HG03159 (cell line): ENCODE measurements around the gene FAM181A.

Experiments used
- ATAC-seq: cut with Tn5 transposase; IDR thresholded peaks from one replicate; pipeline ENCODE4 v1.9.1; 2021; ENCODE audit warnings: mild to moderate bottlenecking, moderate library complexity; ENCODE audit not compliant: unreplicated experiment

FAM181A gene

DNA sequence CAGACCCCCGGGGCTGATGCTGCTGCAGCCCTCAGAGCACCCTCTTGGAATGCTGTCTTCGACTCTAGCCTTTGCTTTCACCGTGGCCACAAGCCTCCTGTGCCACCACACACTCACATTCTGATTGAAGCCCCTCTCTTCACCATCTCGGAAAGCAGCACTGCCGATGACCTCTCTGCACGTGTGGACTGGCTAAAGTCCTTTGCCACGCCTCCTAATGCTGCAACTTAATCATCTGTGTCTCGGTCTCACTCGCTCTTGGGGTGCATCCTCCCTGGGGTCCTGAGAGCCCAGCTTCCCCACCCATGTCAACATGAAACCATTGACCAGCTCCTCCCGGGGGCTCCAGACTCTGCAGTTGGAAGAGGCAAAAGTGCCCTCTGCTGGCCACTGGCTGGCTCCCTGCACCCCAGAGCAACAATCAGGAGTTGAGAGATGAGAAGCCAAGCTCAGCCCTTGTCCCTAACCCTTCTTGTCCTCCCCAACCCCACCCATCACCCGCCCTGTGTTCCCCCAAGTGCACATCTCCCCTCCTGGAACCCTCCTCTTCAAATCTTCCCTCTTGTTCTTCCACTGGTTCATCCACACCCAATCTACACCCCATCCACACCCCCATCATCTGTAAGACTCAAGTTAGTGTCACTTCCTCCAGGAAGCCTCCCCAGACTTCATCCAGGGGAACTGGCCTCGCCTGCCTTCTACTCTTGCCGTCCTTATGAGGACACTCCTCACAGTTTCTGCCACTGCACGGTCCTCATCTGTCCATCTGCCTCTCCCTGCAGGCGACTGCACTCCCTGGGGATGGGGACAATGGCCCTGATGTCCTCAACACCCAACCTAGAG is 23.6 kb upstream of the FAM181A start:
- ATAC-seq: no peak

DNA sequence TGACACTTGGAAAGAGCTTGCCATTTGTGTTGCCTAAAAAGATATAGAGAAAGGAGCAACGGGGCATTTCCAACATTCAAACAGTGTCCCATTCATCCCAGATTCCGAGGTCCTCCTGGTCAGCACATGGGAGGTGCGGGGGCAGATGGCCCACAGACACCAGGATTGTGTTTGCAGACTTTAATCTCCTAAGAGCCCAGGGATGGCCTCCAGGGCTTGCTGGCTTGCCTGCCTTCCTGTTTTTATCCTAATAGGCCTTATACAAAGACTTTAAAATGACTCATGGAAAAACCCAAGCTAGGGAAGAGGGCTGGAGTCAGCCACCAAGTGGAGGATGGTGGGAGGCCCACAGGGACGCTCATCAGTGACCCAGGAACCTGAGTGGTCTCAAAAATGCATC is 21.5 kb upstream of the FAM181A start:
- ATAC-seq: no peak

DNA sequence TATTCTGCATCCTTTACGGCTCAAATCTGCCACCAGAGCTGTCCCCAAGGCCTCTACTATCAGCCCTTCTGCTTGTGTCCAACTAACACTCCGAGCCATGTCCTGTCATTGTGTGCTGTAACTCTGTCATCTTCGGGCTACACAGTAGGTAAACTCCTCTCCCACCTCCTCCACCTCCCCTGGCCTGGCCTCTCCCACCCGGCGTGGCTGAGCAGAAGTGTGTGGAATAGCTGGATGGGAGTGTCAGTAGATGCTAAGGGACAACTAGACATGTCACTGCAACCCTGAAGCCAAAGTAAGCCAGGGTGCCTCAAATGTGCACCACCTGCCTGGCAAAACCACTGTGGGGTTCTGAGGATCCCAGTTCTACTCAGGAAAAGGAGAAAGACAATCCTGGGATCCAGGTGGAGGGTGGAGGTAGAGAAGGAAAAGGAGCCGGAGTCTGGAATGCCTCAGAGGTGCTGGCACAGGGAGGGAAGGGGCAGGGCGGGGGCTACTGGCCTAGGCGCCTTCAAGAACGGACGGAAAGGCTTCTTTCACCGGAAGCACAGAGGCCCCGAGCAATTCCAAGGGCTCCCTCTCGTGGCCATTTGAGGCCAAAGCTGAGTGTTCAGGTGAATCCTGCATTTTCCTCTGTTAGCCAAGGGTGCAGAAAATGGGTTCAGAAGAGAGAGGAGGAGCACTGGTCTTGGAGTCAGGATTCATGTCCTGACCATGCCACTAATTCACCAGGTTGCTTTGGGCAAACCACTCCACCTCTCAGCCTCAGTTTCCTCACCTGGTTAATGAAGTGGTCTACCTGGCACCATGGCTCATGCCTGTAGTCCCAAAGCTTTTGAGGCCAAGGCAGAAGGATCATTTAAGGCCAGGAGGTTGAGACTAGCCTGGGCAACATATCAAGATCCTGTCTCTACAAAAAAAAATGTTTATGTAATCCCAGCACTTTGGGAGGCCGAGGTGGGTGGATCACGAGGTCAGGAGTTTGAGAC is 20.5 kb upstream of the FAM181A start:
- ATAC-seq: peak; percentile 79

DNA sequence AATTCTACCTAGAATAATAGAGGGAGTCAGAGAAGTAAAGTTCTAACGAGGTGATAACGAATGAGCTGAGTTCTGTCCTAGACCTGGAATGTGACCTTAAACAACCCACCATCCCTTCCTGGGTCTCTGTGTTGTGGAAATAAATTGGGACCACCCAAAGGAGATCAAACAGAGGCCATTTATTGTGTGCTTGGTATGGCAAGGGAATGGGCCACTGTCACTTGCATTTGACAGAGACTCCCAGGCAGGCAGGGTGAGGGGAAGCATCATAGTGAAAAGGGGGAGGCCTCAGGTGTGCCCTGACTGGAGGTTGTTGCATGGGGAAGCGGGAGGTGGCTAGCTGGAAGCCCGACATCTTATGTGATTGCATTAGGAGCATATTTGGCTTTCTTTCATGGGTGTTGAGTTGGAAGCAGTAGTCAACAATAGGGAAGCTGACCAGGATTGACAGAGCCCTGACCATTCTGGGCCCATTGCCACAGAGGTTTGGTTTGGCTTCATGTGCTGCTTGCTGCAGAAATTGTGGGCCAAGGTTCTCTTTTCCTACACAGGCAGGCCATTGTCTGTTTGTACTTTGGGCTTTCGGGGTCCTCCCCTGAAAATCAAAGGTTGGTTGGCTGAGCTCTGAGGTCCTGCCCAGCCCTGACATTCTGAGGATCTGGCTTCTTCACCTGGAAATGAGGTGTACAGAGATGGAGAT is 17.6 kb upstream of the FAM181A start:
- no peak for ATAC-seq

DNA sequence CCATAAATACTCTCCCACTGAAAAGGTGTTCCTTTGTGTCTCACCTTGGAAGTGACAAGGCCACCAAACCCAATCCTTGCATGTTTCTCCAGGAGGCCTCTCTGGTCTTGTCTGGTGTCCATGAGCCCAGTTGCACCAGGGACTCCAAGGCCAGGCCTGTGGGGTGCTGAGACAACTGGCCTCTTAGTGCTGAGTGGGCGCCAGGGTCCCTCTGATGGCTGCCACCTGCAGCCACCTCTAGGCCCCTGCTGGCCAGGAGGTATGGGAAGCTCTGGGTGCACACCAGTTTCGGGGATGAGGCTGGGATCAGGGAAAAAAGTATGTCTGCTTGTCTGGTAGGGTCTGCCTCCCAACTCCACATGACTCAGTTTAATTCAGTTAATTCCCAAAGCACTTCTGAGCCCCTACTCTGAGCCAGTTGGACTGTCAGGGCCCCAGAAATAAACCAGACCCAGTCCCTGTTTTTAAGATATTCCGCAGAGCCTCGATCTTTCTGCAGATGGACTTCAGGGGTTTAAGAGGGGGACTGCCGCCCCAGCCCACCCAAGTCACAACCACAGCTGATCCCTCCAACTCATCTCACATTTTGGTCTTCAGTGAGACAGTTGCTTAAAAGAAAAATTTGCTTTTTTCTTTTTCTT is 15.0 kb upstream of the FAM181A start:
- no peak for ATAC-seq

DNA sequence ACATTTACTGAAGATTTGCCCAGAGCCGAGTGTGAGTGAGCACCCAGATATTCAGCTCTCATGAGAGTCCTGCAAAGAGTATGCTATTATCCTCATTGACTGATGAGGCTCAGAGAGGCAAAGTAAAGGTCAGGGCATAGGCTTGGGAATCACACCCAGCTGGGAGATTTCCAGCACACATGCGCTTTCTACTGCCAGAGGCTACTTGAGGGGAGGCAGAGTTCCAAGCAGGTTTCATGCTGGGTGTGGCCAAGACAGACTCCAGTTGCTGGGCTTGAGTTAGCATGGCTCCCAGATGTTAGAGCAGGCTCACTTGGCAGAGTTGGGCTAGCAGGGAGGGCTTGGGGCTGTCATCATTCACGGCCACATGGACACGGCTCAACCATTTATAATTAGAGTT is 14.4 kb upstream of the FAM181A start:
- ATAC-seq: no peak

DNA sequence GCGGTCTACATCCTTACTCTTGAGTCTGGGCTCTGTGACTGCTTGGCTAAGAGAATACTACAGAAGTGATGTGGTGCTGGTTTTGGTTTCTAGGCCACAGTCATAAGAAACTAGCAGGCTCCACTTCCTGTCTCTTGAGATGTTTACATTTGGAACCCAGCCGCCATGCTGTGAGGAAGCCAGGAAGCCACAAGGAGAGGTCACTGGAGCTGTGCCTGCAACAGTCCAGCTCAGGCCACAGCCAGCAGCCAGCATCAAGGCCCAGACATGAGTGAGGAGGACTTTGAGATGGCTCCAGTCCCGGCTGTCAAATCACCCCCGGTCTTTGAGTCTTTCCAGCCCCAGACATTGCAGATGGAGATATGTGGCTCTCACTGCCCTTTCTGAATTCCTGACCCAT is 12.9 kb upstream of the FAM181A start:
- no peak for ATAC-seq

DNA sequence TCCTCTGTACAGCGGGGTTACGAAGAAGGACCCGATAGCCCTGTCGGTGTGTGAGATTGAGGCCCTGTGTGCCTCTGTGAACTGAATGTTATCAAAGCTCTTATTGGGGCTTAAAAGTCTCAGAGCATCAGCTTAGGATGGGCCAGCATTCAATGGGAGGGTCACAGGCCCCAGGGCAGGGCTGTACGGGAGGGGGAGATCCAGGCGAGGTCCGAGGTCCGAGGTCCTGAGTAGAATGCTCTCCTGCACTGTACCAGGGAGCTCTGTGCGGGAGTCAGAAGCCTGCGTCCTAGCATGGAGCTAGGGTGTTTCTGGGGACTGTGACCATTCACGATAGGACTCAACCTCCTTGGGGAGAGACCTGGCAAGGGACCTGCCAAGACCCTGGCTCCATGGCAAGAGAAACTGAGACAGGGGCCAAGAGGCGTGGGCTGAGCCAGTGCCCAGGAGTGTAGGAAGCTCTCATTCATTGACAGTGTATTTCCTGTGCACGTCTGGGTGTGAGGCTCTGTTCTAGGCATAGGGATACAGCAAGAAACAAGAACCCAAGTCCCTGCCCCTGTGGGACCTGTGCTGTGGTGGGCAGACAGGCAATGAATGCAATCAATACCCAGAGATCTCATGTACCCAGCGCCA is 12.0 kb upstream of the FAM181A start:
- no peak for ATAC-seq

DNA sequence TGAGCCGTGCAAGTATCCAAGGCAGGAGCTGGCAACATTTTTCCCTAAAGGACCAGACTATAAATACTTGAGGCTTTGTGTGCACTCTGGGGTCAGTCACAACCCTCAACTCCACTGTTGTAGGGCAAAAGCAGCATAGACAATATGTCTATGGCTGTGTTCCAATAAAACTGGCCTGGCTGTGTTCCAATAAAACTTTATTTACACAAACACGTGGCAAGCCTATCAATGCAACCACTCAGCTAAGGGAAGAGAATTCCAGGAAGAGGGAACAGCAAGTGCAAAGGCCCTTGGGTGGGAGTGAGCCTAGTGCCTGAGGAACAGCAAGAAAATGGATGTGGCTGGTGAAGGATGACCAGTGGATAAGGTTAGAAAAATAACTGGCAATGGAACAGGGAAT is 11.3 kb upstream of the FAM181A start:
- no peak for ATAC-seq

DNA sequence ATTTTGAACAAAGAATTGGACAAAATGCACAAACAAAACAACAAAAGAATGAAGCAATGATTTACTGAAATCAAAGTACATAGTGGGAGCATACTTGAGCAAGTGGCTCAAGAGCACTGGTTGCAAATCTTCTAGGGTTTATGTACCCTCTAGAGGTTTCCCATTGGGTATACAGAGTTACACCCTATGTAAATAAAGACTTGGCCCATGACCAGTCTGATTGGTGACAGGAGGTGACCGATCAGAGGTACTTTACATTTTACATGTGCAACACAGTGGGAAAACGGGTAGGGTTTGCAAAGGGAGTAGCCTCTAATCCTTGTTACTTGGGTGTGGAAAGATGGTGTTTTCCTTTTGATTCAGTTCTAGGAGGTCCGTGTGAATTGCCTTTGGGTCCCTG is 10.6 kb upstream of the FAM181A start:
- no peak for ATAC-seq

DNA sequence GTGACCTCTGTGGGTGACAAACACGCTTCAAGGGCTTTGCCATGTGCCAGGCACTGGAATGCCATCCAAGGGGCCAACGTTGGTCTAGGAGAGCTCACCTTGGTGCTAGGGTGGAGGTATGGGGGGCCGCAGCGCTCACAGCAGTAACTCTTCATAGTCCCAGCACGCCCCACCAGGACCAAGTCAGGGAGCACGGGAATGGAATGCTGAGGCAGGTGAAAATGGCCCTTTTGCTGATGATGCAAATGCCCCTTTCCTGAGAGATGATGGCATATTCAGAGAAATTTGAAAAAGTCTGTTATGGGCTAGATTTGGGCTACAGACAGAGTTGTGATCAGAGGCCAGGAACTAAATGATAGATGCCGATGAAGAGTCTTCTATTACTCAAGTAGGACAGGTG is 10.0 kb upstream of the FAM181A start:
- ATAC-seq: no peak

DNA sequence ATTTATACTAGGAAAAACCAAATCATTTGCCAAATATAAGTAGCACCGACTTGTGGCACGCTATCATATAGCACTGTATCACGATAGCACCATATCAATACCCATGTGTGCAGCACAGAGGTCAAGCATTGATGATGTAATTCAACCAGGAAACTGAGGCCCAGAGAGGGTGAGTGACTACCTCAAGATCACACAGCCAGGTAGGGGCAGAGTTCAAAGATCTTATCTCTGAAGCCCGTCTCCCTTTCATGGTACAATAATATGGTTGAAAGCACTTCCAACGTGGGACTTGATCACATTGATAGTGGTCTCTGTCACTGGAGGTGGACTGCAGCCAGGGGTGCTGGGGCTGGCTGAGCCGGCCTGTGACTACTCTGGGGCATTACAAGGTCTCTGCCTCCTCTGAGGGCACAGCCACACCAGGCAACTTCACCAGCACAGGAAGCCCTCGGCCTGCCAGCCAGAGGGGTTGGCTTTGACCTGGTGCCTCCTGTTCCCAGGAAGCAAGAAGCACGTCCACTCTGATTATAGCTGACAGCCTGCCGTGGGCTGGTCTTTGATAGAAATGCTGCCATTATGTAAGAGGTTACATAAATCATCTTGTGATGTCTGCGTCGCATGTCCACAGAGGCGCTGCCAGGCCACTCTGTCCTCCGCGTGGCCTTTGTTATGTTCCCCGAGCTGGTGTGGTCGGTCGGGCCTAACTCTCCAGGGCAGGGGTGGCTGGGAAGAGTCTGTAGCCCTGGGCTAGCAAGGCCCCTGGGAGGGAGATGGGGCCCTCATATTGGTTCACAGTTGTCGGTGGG is 5.9 kb upstream of the FAM181A start:
- no peak for ATAC-seq

DNA sequence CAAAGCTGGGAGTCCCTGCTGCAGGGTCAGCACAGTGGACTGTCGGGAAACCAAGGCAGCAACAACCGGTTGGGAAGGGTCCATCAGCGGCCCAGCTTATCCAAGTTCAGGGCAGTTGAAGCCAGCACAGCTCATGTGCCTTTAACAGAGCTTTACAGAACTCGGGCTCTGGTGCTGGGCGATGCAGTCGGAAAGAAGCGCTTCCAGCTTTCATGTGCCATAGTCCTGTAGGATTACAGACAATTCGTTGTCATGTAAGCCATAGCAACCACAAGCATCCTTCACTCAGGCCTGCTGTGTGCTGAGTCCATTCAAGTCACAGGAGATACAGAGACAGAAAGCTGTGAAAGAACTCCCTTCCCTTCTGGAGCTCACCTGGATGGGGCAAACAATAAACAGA is 3.5 kb upstream of the FAM181A start:
- ATAC-seq: no peak

DNA sequence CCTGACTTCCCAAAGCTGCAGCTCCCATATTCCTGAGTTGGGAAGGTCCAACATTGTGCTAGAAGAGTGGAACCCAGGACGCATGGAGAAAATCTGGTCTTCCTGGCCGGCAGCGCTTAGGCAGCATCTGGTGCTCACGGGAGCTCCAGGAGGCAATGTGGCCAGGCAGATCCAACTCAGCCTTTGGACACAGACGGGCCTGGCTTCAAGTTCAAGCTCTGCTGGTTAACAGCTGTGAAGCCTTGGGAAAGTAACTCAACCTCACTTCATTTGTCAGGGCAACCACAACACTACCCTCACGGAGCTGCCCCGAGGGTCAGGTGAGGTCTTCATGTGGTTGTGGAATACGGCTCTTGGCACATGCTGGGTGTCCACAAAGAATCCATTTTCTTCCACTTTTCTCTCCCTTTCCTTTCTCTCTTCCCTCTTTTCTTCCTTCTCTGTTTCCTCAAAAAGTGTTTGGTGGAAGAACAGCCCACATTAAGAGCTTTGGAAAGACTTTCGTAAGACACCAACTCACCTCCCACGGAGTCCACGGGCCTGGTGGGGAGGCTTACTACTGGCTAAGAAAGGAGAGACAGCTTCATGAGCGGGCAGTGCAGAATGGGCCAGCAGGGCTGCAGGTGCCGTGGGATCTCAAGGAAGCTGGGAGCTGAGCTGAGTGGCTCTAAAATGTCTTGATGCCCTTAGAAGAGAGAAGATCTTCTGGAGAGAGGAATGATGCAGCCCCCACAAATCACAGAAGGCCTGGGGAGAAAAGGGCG is 2.4 kb upstream of the FAM181A start:
- ATAC-seq: no peak

DNA sequence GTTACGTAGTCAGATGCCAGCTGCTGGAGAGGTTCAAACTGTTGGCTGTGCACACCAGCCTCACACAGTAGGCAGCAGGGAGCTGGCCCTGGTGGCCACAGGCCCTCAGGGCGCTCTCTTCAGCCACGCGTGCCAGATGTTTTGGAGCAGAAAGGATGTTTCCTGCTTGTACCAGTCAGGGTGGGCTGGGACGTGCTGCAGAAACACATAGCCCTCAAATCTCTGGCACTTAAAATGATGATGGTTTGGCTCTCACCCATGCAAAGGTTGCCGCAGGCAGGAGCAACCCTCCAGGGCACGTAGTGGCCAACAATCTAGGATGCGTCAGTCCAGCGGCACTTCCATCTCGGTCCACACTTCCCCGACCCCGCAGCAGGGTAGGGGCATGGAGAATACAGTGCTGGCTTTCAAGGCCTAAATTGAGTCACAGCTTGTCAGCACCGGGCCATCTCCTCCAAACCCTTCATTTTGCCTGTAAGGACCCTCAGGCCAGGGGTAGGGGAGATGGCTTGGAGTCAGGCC is 1.7 kb upstream of the FAM181A start:
- ATAC-seq: no peak

DNA sequence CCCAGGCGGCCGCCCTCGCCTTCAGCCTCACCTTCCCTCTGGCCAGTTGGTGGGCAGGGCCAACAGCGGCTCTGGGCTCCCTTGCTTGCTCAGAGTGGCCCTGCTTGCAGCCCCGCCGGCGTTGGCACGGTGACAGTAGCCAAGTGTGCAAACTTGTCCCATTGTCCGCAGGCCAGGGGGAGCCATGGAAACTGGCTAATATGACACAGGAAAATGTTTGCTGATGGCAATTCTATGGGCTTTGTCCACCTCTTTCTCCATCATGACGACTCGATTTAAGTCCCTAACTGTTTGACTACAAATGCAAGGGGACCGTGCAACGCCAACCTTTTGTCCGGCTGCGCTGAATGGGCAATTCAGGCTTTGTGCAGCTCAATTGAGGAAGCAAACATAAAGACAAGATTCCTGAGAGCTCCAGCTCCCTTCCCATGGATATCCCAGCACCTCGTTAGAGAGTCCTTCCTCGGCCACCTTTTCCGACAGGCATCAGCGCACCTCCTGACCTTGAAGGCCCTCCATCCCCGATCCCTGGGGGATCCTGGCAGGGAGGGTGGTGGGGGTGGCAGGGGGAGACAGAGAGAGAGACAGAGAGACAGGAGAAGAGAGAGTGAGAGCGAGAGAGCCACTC is 785 bp upstream of the FAM181A start:
- no peak for ATAC-seq

DNA sequence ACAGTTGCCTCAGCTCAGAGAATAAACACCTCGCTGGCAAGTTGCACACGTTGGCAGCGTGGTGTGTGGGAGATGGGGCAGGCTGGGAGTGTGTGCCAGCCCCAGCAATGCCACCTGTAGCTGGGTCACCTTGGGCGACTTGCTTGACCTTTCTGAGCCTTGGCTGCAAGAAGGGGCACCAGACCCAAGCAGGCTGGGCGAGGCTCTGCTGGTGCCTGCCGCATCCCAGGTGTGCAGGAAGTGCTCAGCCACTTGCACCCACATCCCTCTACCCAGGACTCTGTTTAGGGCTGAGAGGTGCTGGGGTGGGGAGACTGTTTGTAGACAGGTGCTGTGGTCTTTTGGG is 629 bp downstream of the FAM181A start:
- ATAC-seq: no peak
